Bronchial epithelial cell (primary cell): ENCODE data around the gene RFTN1. TPM values are rescaled to one million over a fixed set of nuclear protein-coding genes. Genes with fewer than 3 reads are reported as not detected.
A peak's percentile ranks its signal among the peaks of the same experiment; 100 is the strongest.

ENCODE experiments used
- DNase-seq: peaks from one replicate; pipeline ENCODE4 v3.0.0-alpha.2; 2010; ENCODE audit warnings: low read depth
- FAIRE-seq: peaks from 2 replicates; lab custom pipeline; 2011; peaks lifted over from hg19 to GRCh38; lab: Jason Lieb, UNC
- H3K27me3 ChIP-seq: 2 replicates; pipeline ENCODE4 v1.5.1; 2011; ENCODE audit warnings: low read length; ENCODE audit not compliant: control insufficient read depth, insufficient read depth
- H3K36me3 ChIP-seq: 2 replicates; pipeline ENCODE4 v1.5.1; 2011; ENCODE audit warnings: low read length; ENCODE audit not compliant: control insufficient read depth, insufficient read depth
- H3K4me3 ChIP-seq: 2 replicates; pipeline ENCODE4 v1.5.1; 2011; ENCODE audit warnings: mild to moderate bottlenecking, low read depth, low read length, control low read depth
- CTCF ChIP-seq: IDR thresholded peaks from 2 replicates; pipeline ENCODE4 v1.5.1; 2011; ENCODE audit warnings: mild to moderate bottlenecking, moderate library complexity, low read length, control low read depth, inconsistent platforms; ENCODE audit not compliant: insufficient read depth, severe bottlenecking
- total RNA-seq: library from RNA; depleted of rRNA; stranded (reverse); fragments of >200 nt; gene quantifications from 2 replicates; pipeline ENCODE4 v1.2.1, GENCODE V29; 2014

Gene RFTN1
- total RNA-seq, 1 donor from 2014 or later, result 9.2 TPM

- H3K27me3 ChIP-seq, result no peaks in the 10 kb centered on the region
- H3K4me3 ChIP-seq, result peak overlapping the region; percentile 3
- peak; percentile 78 for DNase-seq
- no peak for TF ChIP-seq CTCF
- no peak for FAIRE-seq
- H3K36me3 ChIP-seq, result peaks cover 1% of the 10 kb centered on the region
Observed at GRCh38 chr3:16266714-16267113, 246.8 kb downstream of the RFTN1 start.

Other genes starting within 250 kb of the RFTN1 start
- gene DPH3, start 248.8 kb downstream of the RFTN1 start, total RNA-seq, result 15.0 and 20.6 TPM in 2 replicates
- 17.6 and 18.6 TPM in 2 replicates for gene OXNAD1, start 248.5 kb downstream of the RFTN1 start, total RNA-seq
- not detected in 2 replicates for gene DAZL, start 91.7 kb upstream of the RFTN1 start, total RNA-seq